Uterus (tissue), 2 donors: ENCODE results near the gene ANXA9.

ENCODE experiments used
- CTCF ChIP-seq, 4 experiments: fragments of 200-600 bp in 2 of 4; fragments of 450-650 bp in 2 of 4; sonication (generic) in 2 of 4; IDR thresholded peaks; one replicate each; pipeline ENCODE4 v1.5.1; 2016 to 2019; ENCODE audit warnings: antibody characterized with exemption in 4 of 4, mild to moderate bottlenecking in 2 of 4, moderate library complexity in 1 of 4
- POLR2A ChIP-seq, 2 donors: fragments of 450-650 bp; IDR thresholded peaks; one replicate each; pipeline ENCODE4 v1.6.1; 2016; ENCODE audit warnings: antibody characterized with exemption in 2 of 2, mild to moderate bottlenecking in 1 of 2, moderate library complexity in 1 of 2

GRCh38 chr1:151007853-151008243 is 25.8 kb downstream of the ANXA9 start:
- TF ChIP-seq CTCF (IDR thresholded peaks at IDR 0.05) = no peak
- TF ChIP-seq POLR2A (IDR thresholded peaks at IDR 0.05) = no peak
